Aorta (tissue), 5 donors: ENCODE data around the gene F2RL3. TPM values are rescaled to one million over a fixed set of nuclear protein-coding genes. Genes with fewer than 3 reads are reported as not detected.

Source experiments
- ATAC-seq: fragments of 200-7000 bp; cut with Tn5 transposase; one replicate; pipeline ENCODE4 v1.9.1; 2022; ENCODE audit warnings: moderate library complexity; ENCODE audit not compliant: low FRiP score
- DNase-seq, 2 donors: peaks; one replicate each; pipeline ENCODE4 v3.0.0-alpha.2; 2020
- H3K27ac ChIP-seq, 2 donors: one replicate each; pipeline ENCODE4 v1.5.1; 2013; ENCODE audit warnings: low read length in 2 of 2, mild to moderate bottlenecking in 2 of 2, moderate library complexity in 2 of 2, control low read depth in 1 of 2, inconsistent platforms in 1 of 2, low read depth in 1 of 2
- H3K27me3 ChIP-seq, 2 donors: one replicate each; pipeline ENCODE4 v1.6.1; 2013; ENCODE audit warnings: control low read depth in 1 of 2, low read length in 1 of 2, mild to moderate bottlenecking in 1 of 2, moderate library complexity in 1 of 2; ENCODE audit not compliant: insufficient read depth in 2 of 2, control insufficient read depth in 1 of 2
- H3K36me3 ChIP-seq, 2 donors: one replicate each; pipeline ENCODE4 v1.6.1; 2013; ENCODE audit warnings: control low read depth in 1 of 2, low read length in 1 of 2, mild to moderate bottlenecking in 1 of 2; ENCODE audit not compliant: insufficient read depth in 2 of 2, control insufficient read depth in 1 of 2
- H3K4me1 ChIP-seq, 2 donors: one replicate each; pipeline ENCODE4 v1.6.1; 2013; ENCODE audit warnings: low read length in 2 of 2, control low read depth in 1 of 2, mild to moderate bottlenecking in 1 of 2, moderate library complexity in 1 of 2; ENCODE audit not compliant: insufficient read depth in 2 of 2, control insufficient read depth in 1 of 2
- H3K4me3 ChIP-seq, 2 donors: one replicate each; pipeline ENCODE4 v1.5.1; 2013; ENCODE audit warnings: low read length in 2 of 2, control low read depth in 1 of 2, mild to moderate bottlenecking in 1 of 2
- H3K9me3 ChIP-seq: one replicate; pipeline ENCODE4 v1.6.1; 2013; ENCODE audit warnings: mild to moderate bottlenecking, low read length; ENCODE audit not compliant: control insufficient read depth
- WGBS, 2 donors: extraction: QIAGEN DNeasy Blood & Tissue Kit; methylation state at CpG; one replicate each; pipeline ENCODE4 v1.1.7; 2013; 5-methylcytosine and 5-hydroxymethylcytosine counted together
- intact Hi-C, 2 donors: fragments of 100-400 bp; cut with DNase I; formaldehyde crosslinking; loops; one replicate each; pipeline versions ENCODE4 v1.14.2 to v1.15.0; 2022
- polyA plus RNA-seq, 2 donors: library from polyadenylated mRNA; stranded (reverse); fragments of 200-250 nt; gene quantifications; one replicate each; pipeline ENCODE4 v1.2.3, GENCODE V29; 2013
- total RNA-seq, 2 donors: library from RNA; stranded (reverse); fragmentation: NEBNext Ultra II Directional; extraction: Animal tissue kit (Norgen Biotek cat#: 25700); gene quantifications; one replicate each; pipeline ENCODE4 v1.2.1, GENCODE V29; 2021
- donor health status: healthy with polysubstance abuse.
- donor health status: Bipolar disorder and iron deficiency.
- donor health status: DM: no; HTN: no; CAD: no.
- donor health status: DM: no; HTN: no; CAD: no.
- donor health status: DM: yes; HTN: yes; CAD: no.

Gene F2RL3
- total and polyA plus RNA-seq, 4 donors = 0.13 to 9.9 (median 0.45) TPM

DNA sequence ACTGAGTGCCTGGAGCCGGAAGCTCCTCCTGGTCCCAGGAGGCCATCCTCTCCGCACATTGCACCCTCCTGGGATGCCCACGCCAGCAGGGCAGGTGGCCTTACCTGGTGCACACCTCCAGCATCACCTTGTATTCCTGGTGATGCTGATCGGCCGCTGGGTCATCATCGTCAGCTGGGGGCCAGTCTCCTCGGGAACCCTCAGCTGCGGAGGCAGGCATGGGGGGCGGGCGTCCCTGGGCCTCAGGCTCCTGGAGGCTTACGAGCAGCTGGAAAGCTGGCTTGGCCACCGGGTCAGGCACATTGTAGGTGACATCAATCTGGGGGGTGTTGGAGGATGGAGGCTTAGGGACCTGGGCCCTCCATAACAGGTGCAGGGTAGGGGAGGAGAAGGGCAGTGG, 13.7 kb downstream of the F2RL3 start:
- no peak for DNase-seq
- H3K9me3 ChIP-seq = no peaks in the 10 kb centered on the region
- no peak overlapping the region for H3K4me3 ChIP-seq
- no peaks in the 10 kb centered on the region for H3K4me1 ChIP-seq
- H3K27ac ChIP-seq = no peak overlapping the region
- ATAC-seq = no peak
- H3K36me3 ChIP-seq = no peaks in the 10 kb centered on the region
- no peaks in the 10 kb centered on the region for H3K27me3 ChIP-seq
- 90 to 93% methylated on average over 12 of the region's 12 CpGs for WGBS, 2 donors
- intact Hi-C loops = no loop called here

DNA sequence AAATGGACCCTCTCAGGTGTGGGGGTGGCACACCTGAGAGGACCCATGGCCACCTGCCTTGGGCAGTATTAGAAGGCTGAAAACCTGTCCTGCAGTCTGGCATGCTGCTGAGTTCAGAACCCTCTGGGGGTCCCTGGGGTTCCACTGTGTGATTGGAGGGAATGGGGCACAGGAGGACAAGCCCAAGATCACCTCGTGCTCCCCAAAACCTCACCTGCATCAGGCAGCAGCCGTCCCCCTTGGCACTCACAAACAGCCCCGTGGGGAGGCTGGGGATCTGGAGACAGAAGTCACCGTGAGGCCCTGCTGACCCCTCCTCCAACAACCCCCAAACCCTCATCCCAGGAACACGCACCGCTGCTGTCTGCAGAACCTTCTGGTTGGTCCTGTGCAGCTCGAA, 14.5 kb downstream of the F2RL3 start:
- Histone ChIP-seq H3K27me3 (no peaks in the 10 kb centered on the region), H3K4me1 (no peaks in the 10 kb centered on the region), H3K36me3 (no peaks in the 10 kb centered on the region), H3K27ac (no peak overlapping the region), H3K4me3 (no peak overlapping the region), H3K9me3 (no peaks in the 10 kb centered on the region)
- DNase-seq (no peak), ATAC-seq (no peak)
- intact Hi-C loops = no loop called here
- WGBS, 2 donors = 87 to 89% methylated on average over 7 of the region's 7 CpGs

DNA sequence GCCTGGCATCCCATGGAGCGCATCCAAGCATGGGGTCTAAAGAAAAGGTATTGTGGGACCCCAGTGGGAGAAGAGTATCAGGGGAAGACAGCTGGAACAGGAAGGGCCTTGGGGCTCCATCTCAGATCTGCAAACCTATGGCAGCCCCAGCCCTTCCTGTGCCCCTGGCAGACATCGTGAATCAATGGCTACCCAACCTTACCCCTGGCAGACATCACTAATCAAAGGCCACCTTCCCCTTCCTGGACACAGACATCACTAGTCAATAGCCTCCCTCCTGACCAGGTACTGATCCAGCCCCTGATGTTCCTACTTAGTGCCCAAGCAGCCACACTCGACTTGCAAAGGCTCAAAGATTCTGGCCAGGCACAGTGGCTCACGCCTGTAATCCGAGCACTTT, 15.8 kb downstream of the F2RL3 start:
- no peak overlapping the region for H3K27ac ChIP-seq
- intact Hi-C loops = no loop called here
- no peaks in the 10 kb centered on the region for H3K4me1 ChIP-seq
- DNase-seq (no peak), ATAC-seq (no peak)
- 66 to 86% methylated on average over 5 of the region's 5 CpGs for WGBS, 2 donors
- H3K4me3 ChIP-seq = no peak overlapping the region
- H3K36me3 ChIP-seq = no peaks in the 10 kb centered on the region
- H3K9me3 ChIP-seq = no peaks in the 10 kb centered on the region
- H3K27me3 ChIP-seq = no peaks in the 10 kb centered on the region

DNA sequence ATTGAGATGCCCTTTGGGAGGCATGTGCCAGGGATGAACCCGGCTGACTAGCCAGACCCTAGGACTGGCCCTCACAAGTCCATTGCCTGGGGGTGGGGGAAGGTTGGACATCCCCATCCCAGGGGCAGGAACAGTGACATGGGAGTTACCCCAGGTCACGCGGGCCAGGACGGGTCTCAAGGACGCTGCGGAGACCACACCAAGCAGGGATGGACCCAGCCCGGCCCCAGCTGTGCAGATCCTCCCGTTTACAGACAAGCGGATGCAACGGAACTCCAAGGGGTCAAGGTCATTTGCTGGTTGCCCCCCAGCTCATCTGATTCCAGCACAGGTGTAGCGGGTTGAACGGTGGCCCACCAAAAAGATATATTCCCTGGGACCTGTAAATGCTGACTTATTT, 20.0 kb downstream of the F2RL3 start:
- 79 to 86% methylated on average over 12 of the region's 12 CpGs for WGBS, 2 donors
- H3K4me1 ChIP-seq = no peaks in the 10 kb centered on the region
- no peak for ATAC-seq
- H3K9me3 ChIP-seq = peaks cover 9% of the 10 kb centered on the region
- no peaks in the 10 kb centered on the region for H3K27me3 ChIP-seq
- intact Hi-C loops = no loop called here
- no peak overlapping the region for H3K4me3 ChIP-seq
- H3K27ac ChIP-seq = no peak overlapping the region
- DNase-seq = no peak
- no peaks in the 10 kb centered on the region for H3K36me3 ChIP-seq

DNA sequence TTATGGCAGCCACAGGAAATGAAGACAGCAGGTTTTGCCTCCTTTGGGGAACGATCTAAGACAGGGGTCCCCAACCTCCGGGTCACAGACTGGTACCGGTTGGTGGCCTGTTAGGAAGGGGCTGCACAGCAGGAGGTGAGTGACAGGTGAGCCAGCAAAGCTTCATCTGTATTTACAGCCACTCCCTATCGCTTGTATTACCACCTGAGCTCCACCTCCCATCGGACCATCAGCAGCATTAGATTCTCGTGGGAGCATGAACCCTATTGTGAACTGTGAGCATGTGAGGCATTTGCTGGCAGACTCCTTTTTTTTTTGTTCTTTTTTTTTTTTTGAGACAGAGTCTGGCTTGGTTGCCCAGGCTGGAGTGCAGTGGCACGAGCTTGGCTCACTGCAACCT, 22.2 kb downstream of the F2RL3 start:
- ATAC-seq = no peak
- Histone ChIP-seq H3K9me3 (peaks cover 17% of the 10 kb centered on the region), H3K4me1 (no peaks in the 10 kb centered on the region), H3K27me3 (no peaks in the 10 kb centered on the region), H3K36me3 (no peaks in the 10 kb centered on the region), H3K4me3 (no peak overlapping the region), H3K27ac (no peak overlapping the region)
- intact Hi-C loops = no loop called here
- DNase-seq = no peak
- 85 to 87% methylated on average over 7 of the region's 7 CpGs for WGBS, 2 donors

DNA sequence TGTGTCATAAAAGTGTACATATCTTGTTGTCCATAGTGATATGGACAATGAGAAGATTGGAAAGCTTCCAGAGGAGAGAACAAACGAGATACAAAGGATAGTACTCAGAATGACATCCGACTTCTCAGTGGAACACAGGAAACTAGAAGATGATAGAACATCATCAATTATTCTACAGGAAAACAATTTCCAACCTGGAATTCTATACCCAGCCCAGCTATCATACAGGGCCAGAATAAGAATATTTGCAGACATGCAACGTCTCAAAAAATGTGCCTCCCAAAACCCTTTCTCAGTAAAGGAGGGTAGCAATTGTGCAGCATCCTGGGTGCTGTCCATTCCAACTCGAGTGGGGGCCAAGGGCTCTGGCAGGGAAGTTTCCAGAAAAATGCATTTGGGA, 24.0 kb downstream of the F2RL3 start:
- Histone ChIP-seq H3K27me3 (no peaks in the 10 kb centered on the region), H3K4me3 (no peak overlapping the region), H3K9me3 (peaks cover 17% of the 10 kb centered on the region), H3K27ac (no peak overlapping the region), H3K36me3 (no peaks in the 10 kb centered on the region), H3K4me1 (no peaks in the 10 kb centered on the region)
- intact Hi-C loops = no loop called here
- DNase-seq (no peak), ATAC-seq (no peak)
- WGBS, 2 donors = 78 to 79% methylated on average over 4 of the region's 4 CpGs

DNA sequence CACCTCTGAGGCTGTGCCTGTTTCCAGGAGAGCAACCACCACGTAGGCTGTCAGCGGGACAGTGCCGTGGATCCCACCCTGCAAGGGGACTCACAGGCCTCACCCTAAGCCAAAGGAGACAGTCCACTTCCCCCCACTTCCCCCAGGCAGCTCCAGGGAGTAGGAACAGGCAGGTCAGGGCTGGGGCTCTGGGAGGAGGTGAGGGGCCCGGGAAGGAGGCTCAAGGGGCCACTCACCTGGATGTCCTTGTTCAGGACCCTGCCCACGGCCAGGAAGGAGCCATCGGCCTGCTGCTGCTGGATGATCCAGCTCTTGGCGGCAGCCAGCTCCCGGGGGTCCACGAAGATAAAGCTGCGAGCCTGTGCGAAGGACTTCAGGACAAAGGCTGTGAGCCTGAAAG, 25.6 kb downstream of the F2RL3 start:
- Histone ChIP-seq H3K4me1 (no peaks in the 10 kb centered on the region), H3K4me3 (no peak overlapping the region), H3K27me3 (no peaks in the 10 kb centered on the region), H3K36me3 (no peaks in the 10 kb centered on the region), H3K9me3 (peaks cover 17% of the 10 kb centered on the region), H3K27ac (no peak overlapping the region)
- 91 to 93% methylated on average over 11 of the region's 11 CpGs for WGBS, 2 donors
- intact Hi-C loops = no loop called here
- no peak for DNase-seq
- ATAC-seq = no peak

DNA sequence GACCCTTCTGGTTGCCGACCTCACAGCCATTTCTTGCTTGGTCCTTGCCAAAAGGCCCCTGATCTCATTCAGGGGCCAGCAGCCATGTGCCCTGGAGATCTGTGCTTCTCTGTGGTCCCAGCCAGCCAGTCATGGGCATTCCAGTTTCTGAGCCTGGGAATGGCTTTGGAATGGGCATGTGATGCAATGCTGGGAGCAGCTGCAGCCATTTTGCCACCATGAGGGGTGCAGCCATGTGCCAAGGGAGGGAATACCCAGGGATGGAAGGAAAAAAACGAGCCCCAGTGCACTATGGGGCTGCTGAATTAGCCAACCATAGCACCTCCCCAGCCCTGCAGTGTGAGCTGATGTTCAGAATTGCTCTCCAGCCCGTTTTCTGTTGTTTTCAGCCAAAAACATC, 26.3 kb downstream of the F2RL3 start:
- intact Hi-C loops = no loop called here
- 67 to 70% methylated on average over 3 of the region's 3 CpGs for WGBS, 2 donors
- Histone ChIP-seq H3K27me3 (no peaks in the 10 kb centered on the region), H3K36me3 (no peaks in the 10 kb centered on the region), H3K4me1 (no peaks in the 10 kb centered on the region), H3K27ac (no peak overlapping the region), H3K9me3 (peaks cover 17% of the 10 kb centered on the region), H3K4me3 (no peak overlapping the region)
- ATAC-seq (no peak), DNase-seq (no peak)

DNA sequence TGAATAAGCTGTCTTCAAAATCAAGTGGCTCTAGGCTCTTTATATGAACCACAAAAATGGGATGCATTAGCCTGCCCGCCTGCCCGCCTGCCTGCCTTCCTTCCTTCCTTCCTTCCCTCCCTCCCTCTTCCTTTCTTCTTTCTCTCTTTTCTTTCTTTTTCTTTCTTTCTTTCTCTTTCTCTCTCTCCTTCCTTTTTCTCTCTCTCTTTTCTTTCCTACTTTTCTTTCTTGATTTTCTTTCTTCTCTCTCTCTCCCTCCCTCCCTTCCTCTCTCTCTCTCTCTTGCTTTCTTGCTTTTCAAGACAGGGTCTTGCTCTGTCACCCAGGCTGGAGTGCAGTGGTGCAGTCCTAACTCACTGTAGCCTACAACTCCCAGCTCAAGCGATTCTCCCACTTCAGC, 26.9 kb downstream of the F2RL3 start:
- 57 to 59% methylated on average over 3 of the region's 3 CpGs for WGBS, 2 donors
- intact Hi-C loops = no loop called here
- Histone ChIP-seq H3K27me3 (no peaks in the 10 kb centered on the region), H3K4me3 (no peak overlapping the region), H3K4me1 (no peaks in the 10 kb centered on the region), H3K9me3 (peaks cover 17% of the 10 kb centered on the region), H3K27ac (no peak overlapping the region), H3K36me3 (no peaks in the 10 kb centered on the region)
- ATAC-seq (no peak), DNase-seq (no peak)
